MM.1S (cell line): ENCODE results near the gene RPL29.

Source experiments
- EZH2 ChIP-seq: fragments of 300-600 bp; sonication (generic); optimal IDR thresholded peaks from 2 replicates; pipeline ENCODE3; 2017; ENCODE audit warnings: low read depth, mild to moderate bottlenecking, antibody characterized with exemption, low read length, mixed read lengths
- EZH2phosphoT487 ChIP-seq: fragments of 300-600 bp; sonication (generic); IDR thresholded peaks from 2 replicates; pipeline ENCODE4 v1.6.1; 2018; ENCODE audit warnings: antibody characterized with exemption, low read length
- TF ChIP-seq, protein P1 (sequence below): fragments of 300-600 bp; sonication (generic); IDR thresholded peaks from 2 replicates; pipeline ENCODE4 v1.5.1; 2016; ENCODE audit warnings: antibody characterized with exemption, low read length, mixed read lengths

DNA sequence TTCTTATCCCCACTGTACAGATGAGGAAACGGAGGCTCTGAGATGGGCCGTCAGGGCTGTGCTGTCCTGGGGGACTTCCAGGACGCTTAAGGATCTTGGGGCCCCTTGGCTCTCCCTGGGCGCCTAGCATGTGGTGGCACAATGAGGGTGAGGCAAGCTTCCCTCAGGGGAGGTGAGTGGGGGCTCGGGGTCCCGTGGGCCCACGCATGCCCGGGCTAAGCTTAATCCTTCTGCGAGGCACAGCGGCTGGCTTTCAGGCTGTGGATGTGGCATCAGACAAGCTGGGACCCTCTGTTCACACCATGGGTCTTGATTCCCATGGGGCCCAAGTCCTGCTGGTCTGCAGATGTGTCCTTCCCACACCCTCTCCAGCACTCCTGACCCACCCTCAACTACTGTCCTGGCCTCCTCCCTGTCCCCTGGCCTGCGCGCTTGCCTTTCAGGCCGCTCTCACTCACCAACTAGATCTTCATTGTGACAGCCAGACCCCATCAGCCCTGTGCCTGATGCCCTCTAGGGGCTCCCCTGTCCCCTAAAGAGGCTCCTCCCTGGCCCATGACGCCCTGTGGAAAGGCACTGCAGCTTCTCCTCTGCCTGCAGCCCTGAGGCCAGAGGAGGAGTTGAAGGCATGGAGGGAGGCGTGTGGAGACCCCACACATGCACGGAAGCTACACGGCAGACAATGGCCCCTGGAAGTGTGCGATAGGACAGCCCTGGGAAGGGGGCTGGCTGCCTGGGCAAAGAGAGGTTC is 49.3 kb upstream of the RPL29 start:
- TF ChIP-seq, protein P1, sequence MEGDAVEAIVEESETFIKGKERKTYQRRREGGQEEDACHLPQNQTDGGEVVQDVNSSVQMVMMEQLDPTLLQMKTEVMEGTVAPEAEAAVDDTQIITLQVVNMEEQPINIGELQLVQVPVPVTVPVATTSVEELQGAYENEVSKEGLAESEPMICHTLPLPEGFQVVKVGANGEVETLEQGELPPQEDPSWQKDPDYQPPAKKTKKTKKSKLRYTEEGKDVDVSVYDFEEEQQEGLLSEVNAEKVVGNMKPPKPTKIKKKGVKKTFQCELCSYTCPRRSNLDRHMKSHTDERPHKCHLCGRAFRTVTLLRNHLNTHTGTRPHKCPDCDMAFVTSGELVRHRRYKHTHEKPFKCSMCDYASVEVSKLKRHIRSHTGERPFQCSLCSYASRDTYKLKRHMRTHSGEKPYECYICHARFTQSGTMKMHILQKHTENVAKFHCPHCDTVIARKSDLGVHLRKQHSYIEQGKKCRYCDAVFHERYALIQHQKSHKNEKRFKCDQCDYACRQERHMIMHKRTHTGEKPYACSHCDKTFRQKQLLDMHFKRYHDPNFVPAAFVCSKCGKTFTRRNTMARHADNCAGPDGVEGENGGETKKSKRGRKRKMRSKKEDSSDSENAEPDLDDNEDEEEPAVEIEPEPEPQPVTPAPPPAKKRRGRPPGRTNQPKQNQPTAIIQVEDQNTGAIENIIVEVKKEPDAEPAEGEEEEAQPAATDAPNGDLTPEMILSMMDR = no peak
- TF ChIP-seq EZH2phosphoT487 = no peak
- TF ChIP-seq EZH2 = no peak
